NCI-H2196 (cell line): ENCODE results near the gene ADAMTS17.

Source experiments
- DNase-seq: peaks from one replicate; lab custom pipeline; 2025; ENCODE audit not compliant: unreplicated experiment; lab: John Stamatoyannopoulos, UW

Gene ADAMTS17

GRCh38 chr15:100310513-100311153 is 31.1 kb downstream of the ADAMTS17 start:
- no peak for DNase-seq

DNA sequence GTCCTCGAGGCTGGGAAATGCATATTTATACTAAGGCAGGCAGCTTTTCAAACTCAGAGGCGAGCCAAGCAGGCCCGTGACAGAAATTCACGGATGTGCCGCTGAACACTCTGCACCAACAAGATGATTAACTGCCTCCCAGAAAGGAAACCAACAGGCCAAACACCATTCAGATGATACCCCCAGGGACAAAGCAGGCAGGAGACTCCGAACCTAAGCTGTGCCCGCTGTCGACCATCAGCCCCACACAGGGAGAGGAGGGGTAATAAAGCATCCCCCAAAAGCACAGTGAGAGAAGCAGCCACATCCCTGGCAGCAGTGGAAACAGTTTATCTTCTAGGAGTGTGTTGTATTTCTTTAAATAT is 31.8 kb downstream of the ADAMTS17 start:
- DNase-seq: no peak

- DNase-seq: no peak
These were observed 32.4 kb downstream of the ADAMTS17 start for GRCh38 chr15:100309109-100310040.

GRCh38 chr15:100308608-100309007 is 33.2 kb downstream of the ADAMTS17 start:
- no peak for DNase-seq

- DNase-seq: no peak
These were observed 33.6 kb downstream of the ADAMTS17 start for GRCh38 chr15:100308213-100308600.

- no peak for DNase-seq
These were observed 34.2 kb downstream of the ADAMTS17 start for GRCh38 chr15:100307241-100308212.

DNA sequence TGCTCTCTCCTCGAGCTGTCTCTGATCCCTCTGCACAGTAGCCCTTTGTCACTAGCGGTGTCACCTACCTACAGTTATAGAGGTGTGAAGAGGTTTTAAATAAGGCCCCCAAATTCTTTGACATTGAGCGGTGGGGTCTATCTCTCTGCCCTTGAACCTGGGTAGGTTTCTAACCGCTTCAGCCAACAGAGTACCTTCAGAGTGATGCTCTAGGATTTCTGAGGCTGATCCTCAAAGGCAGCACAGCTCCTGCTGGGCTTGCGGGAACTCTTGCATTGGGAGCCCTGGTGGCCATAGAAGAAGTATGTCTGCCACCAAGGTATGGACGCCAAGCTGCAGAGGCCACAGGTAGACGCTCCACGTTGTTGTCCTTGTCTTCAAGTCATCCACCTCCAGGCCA is 35.7 kb downstream of the ADAMTS17 start:
- DNase-seq: no peak

DNA sequence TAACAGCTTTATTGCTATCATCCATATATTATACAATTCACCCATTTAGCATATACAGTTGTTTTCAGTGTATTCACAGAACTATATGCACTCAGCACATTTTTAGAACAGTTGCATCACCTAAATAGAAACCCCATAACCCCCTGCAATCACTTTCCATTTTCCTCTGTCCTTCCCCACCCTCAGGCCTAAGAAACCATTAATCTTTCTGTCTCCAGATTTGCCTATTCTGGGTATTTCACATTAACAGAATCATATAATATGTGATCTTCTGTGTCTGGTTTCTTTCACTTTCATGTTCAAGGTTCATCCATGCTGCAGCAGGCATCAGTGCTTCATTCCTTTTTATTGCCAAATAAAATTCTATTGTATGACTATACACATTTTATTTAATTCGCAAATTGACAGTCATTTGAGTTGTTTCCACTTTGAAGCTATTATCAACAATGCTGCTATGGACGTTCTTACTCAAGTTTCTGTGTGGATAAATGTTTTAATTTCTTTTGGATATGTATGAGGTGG is 39.8 kb downstream of the ADAMTS17 start:
- DNase-seq: no peak

DNA sequence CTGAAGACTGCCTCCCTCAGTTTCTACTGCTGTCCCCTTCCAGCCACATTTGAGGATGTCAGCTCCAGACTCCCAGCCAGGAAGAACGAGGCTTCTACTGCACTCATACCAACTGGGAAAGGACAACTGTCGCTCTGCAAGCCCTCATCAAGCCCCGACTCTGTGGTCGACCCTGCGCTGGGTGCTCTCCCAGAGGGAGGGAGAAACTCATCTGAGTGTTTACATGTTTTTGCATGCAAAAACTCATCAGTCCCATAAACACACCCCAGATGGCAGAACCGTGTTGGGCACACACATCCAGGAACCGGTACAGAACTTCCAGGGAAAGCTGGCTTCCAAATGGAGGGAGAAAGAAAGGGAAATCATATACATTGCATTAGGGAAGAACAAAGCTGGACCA is 43.5 kb downstream of the ADAMTS17 start:
- DNase-seq: no peak

DNA sequence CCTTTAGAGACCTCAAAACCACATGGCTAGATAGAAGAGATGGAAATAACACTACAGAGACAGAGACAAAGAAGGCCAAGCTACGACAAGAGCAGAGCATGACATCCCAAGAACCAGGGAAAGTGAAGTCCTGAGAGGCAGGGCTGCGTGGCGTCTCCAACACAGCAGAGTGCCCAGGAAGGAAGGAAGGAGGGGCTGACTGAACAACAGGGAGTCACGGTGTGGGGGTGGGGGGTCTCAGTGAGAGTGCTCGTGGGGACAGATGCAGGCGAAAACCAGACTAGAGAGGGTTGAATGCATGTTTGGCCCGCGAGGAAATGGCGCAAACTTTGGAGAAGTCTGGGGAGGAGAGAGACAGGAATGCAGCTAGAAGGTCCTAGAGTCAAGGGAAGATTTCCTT is 44.0 kb downstream of the ADAMTS17 start:
- no peak for DNase-seq

GRCh38 chr15:100295939-100296565 is 45.7 kb downstream of the ADAMTS17 start:
- no peak for DNase-seq

- no peak for DNase-seq
These were observed 49.8 kb downstream of the ADAMTS17 start for GRCh38 chr15:100292010-100292409.

DNA sequence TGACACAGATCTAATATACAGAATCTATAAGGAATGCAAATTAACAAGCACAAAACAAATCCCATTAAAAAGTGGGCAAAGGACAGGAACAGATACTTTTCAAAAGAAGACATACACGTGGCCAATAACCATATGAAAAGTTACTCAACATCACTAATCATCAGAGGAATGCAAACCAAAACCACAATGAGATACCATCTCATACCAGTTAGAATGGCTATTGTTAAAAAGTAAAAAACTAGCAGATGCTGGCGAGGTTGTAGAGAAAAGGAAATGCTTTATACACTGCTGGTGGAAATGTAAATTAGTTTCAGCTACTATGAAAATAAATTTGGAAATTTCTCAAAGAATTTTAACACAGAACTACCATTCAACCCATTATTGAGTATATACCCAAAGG is 50.7 kb downstream of the ADAMTS17 start:
- DNase-seq: no peak

- no peak for DNase-seq
These were observed 56.0 kb downstream of the ADAMTS17 start for GRCh38 chr15:100285641-100286295.

- DNase-seq: no peak
These were observed 57.1 kb downstream of the ADAMTS17 start for GRCh38 chr15:100284701-100285100.

DNA sequence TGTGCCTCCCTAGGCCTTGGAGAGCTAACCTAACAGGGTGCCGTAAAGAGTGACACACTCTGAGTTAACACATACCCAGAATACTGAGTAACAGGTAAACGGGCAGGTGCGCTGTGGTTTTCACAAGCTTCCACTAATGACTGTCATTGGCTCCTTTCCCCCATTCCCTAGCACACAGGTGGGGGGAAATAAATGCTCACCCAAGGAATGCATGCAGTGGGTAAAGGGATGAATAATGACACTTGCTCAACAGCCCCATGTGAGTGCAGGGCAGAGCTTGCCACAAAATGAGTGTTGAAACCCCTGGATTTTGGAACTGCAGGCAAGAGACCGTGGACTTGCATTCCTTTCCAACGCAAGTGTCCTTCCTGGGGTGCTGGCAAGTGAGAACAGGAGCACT is 57.6 kb downstream of the ADAMTS17 start:
- DNase-seq: no peak

- DNase-seq: no peak
These were observed 60.5 kb downstream of the ADAMTS17 start for GRCh38 chr15:100281096-100281917.

- no peak for DNase-seq
These were observed 61.9 kb downstream of the ADAMTS17 start for GRCh38 chr15:100279849-100280248.

- no peak for DNase-seq
These were observed 62.3 kb downstream of the ADAMTS17 start for GRCh38 chr15:100279446-100279845.
